HG03139 (cell line): ENCODE data around the gene PAAF1.
"Not testable (repeated sequence)": the region's sequence is repeated elsewhere in the genome, so short reads cannot be mapped to it uniquely, and the experiment has no call there.

Experiments
- ATAC-seq: cut with Tn5 transposase; IDR thresholded peaks from one replicate; pipeline ENCODE4 v1.9.1; 2021; ENCODE audit not compliant: unreplicated experiment

PAAF1 gene

GRCh38 chr11:73880449-73880848 is 3.6 kb downstream of the PAAF1 start:
- not testable (repeated sequence) for ATAC-seq

- ATAC-seq = no peak
Measured at GRCh38 chr11:73883856-73884255, 7.1 kb downstream of the PAAF1 start.

DNA sequence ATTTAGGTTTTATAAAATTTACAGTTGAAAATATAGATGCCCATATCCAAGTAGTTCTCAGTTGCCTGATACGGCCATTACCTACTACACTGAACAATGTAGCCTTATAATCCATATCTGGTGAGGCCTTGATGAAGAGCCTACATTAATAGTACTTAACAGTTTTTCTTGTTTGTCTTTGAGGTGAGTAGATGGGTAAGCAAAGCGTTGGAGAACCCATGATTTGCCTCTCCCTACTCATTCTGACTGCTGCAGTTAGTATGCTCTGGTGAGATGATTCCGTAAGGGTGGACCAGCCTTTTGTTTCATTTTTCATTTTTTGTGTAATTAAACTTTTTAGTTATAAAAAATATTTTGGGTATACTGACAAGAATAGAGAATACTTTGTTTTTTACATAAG is 11.4 kb downstream of the PAAF1 start:
- ATAC-seq = no peak

GRCh38 chr11:73889019-73889418 is 12.2 kb downstream of the PAAF1 start:
- ATAC-seq = no peak

DNA sequence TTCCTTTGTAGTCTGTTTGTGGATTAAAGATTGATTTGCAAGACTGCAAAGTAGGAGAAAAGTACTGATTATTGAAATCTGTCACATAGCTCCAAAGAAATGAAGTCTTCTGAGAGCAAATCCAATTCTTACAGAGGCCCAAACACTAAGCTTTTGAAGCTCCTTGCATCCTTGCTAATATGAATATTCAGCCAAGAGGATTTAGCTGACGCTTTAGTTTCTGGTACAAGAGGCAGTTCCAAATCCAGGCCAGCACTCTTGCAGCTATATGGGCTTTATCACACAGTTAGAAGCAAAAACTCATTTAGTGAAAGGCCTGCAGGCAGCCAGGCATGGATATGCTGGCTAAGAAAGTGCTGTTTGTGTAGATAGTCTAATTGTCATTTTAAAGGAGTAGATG is 12.7 kb downstream of the PAAF1 start:
- ATAC-seq = no peak

GRCh38 chr11:73893041-73893440 is 16.2 kb downstream of the PAAF1 start:
- ATAC-seq = no peak

GRCh38 chr11:73894725-73895335 is 18.0 kb downstream of the PAAF1 start:
- ATAC-seq = no peak

DNA sequence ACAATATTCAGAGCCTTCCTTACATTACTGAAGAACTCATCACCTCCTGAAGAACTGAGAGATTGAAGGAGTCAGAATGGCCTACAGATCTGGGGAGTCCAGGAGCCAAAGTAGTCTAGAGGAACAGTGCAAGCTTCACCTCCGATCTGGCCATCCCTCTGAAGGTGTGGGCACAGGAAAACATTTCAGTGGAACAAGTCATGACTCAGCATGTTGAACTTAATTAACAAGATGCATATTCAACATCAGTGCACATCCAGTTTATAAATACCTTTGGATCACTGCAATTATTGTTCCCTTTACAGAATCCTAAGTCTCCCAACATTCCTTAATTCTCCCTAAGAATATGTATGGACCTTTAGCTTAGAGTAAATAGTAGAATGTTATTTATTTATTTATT is 25.5 kb downstream of the PAAF1 start:
- no peak for ATAC-seq

DNA sequence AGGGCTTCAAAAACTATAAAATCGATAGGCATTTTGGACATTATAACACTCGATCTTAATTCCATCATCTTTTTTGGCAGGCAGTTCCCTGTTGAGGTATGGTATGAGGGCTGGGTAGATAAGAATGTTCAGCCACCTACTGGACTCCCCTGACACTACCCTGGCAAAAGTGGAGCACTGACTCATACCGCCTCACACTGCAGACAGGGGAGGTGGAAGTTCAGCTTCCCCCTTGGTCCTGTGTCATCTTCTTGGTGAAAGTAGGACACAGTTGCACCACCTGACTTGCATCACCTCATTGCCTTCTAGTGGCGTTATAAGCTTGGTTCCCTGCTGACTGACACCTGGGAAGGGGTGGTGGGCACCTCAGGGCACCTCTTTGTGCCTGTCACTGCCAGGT is 30.4 kb downstream of the PAAF1 start:
- ATAC-seq = no peak

DNA sequence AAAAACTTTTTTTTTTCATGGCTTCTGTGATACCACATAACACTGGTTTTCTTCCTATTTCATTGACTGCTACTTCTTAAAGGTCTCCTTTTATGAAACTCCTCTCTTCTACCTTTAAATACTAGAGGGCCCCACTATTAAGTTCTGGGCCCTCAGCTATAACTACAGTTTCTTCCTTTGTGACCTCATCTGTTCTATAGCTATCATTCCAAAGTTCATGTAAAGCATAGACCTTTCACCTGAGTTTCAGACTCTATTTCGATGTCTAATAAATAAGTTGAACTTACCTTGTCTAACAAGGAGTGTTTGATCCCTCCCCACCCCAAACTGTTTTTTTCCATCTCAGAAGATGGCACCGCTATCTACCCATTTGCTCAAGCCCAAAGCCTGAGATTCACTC is 35.2 kb downstream of the PAAF1 start:
- no peak for ATAC-seq

GRCh38 chr11:73913472-73913871 is 36.7 kb downstream of the PAAF1 start:
- ATAC-seq = no peak

DNA sequence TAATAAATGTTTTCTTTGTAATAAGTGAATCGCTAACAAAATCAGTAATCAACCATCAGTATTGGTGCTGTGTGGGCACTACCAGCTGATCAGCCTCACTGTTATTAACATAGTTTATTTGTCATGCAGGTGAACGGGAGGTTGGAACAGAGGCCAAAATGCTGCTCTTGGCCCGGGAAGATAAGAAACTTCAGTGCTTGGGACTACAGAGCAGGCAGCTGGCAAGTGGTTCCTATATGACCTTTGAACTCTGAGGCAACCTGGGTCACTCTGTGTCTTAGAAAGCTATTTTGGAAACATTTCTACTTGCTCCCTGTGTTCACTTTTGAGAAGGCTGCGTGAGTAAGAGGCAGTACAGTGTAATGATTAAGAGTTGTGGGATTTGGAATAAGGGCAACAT is 37.5 kb downstream of the PAAF1 start:
- no peak for ATAC-seq

DNA sequence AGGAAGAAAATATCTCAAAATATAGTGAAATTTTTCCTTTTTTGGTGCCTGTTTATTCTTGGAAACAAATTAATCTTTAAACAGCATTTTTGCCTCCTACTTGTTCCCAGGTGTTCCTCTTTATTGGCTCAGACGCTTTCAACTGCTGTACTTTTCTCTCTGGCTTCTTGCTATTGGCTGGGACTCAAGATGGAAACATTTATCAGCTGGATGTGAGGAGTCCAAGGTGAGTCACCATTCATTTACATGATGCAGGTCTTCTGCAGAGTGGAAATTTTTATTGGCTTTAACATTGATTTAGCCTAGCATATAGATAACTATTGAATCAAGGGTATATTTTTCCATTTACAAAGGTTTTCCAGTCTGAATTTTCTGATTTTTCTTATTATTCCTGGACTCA is 39.6 kb downstream of the PAAF1 start:
- no peak for ATAC-seq

DNA sequence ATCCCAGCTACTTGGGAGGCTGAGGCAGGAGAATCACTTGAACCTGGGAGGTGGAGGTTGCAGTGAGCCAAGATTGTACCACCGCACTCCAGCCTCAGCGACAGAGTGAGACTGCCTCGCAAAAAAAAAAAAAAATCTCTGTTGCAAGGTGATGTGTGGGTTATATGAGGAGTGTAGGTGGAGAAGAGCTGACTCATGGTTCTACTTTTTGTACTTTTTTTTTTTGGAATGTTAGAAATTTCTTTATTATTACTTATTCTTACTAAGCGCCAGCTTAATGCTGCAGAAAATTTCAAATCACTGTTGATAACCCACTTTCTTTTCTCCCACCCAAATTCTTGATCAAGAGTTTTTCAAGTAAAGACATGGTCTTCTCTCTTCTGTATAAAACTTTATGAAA is 44.4 kb downstream of the PAAF1 start:
- ATAC-seq = no peak

DNA sequence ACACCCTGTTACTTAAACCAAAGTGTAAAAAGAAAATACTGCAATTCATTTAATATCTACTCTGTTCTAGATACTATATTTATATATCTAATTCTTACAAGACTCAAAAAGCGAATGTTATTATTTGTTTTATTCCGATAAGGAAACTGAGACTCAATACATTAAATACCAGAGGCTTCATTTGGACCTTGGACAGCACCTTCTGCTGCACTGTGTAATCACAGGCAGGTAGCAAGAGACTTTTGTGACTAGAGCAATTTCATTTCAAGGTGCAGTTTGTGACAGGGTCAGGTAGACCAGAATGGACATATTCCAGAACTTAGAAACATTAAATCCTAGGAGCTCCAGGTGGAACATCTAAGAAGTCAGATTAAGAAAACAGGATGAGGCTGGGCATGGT is 52.6 kb downstream of the PAAF1 start:
- ATAC-seq = no peak

DNA sequence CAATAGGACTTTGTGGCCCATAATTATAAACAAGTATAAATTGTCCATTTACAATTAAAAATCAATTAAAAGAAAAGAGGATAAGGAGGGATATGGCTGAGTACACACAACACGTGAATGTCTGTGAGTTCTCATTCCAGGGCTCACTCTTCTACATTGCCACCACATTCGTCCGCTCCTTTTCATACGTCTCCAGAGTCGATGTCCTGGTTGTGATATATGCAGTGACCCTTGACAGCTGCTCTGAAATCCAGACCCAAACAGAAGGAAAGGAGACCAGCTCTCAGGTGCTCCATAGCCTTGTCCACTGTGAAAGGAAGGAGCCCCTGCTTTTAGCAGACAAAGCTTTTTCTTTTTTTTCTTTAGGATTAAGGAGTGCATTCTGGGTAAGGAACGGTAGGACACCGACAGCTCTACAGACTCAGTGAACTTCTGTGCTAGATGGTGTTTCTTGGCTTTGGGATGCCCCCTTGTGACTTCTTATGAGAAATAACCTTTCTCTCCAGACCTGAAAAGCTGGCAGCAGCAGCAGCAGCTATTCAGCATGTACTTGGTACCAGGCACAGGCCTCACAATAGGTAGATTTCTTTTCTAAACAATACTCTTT is 54.3 kb downstream of the PAAF1 start:
- no peak for ATAC-seq

DNA sequence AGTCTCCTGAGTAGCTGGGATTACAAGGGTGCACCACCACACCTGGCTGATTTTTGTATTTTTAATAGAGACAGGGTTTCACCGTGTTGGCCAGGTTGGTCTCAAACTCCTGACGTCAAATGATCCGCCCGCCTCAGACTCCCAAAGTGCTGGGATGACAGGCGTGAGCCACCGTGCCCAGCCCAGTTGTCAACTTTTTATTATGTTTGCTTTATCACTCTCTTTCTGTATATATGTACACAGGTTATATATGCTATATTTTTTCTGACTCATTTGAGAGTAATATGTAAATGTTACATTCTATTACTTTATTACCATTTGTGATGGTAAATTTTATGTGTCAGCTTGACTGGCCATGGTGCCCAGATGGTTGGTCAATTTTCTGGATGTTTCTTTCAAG is 55.2 kb downstream of the PAAF1 start:
- no peak for ATAC-seq

DNA sequence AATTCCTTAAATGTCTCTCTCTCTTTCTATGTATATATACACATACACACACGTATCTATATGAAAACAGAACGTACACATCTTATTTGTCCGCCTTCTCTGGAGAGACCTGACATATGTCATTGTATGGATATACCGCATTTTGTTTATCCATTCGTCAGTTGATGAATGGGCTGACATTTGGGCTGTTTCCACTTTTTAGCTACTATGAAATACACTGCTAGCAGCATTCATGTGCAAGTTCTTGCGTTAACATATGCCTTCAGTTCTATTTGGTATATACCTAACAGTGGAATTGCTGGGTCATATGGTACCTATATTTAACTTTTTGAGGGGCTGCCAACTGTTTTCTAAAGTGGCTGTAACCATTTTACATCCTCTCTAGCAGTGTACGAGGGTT is 56.0 kb downstream of the PAAF1 start:
- ATAC-seq = no peak

DNA sequence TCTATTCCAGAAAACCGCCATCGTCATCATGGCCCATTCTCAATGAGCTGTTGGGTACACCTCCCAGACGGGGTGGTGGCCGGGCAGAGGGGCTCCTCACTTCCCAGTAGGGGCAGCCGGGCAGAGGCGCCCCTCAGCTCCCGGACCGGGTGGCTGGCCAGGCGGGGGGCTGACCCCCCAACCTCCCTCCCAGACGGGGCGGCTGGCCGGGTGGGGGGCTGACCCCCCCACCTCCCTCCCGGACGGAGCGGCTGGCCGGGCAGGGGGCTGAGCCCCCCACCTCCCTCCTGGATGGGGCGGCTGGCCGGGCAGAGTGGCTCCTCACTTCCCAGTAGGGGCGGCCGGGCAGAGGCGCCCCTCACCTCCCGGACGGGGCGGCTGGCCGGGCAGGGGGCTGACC is 59.2 kb downstream of the PAAF1 start:
- ATAC-seq = not testable (repeated sequence)

GRCh38 chr11:73939096-73939495 is 62.3 kb downstream of the PAAF1 start:
- no peak for ATAC-seq

- no peak for ATAC-seq
Measured at GRCh38 chr11:73940801-73941570, 64.2 kb downstream of the PAAF1 start.

GRCh38 chr11:73942010-73942409 is 65.2 kb downstream of the PAAF1 start:
- no peak for ATAC-seq
